Activated T-cell treated with anti-CD3 and anti-CD28 coated beads for 4 hours (primary cell): ENCODE measurements around the gene LRRC46.

ENCODE experiments used
- DNase-seq: peaks from one replicate; pipeline ENCODE4 v3.0.0-alpha.2; 2020

The LRRC46 gene, protein sequence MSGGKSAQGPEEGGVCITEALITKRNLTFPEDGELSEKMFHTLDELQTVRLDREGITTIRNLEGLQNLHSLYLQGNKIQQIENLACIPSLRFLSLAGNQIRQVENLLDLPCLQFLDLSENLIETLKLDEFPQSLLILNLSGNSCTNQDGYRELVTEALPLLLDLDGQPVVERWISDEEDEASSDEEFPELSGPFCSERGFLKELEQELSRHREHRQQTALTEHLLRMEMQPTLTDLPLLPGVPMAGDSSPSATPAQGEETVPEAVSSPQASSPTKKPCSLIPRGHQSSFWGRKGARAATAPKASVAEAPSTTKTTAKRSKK

DNA sequence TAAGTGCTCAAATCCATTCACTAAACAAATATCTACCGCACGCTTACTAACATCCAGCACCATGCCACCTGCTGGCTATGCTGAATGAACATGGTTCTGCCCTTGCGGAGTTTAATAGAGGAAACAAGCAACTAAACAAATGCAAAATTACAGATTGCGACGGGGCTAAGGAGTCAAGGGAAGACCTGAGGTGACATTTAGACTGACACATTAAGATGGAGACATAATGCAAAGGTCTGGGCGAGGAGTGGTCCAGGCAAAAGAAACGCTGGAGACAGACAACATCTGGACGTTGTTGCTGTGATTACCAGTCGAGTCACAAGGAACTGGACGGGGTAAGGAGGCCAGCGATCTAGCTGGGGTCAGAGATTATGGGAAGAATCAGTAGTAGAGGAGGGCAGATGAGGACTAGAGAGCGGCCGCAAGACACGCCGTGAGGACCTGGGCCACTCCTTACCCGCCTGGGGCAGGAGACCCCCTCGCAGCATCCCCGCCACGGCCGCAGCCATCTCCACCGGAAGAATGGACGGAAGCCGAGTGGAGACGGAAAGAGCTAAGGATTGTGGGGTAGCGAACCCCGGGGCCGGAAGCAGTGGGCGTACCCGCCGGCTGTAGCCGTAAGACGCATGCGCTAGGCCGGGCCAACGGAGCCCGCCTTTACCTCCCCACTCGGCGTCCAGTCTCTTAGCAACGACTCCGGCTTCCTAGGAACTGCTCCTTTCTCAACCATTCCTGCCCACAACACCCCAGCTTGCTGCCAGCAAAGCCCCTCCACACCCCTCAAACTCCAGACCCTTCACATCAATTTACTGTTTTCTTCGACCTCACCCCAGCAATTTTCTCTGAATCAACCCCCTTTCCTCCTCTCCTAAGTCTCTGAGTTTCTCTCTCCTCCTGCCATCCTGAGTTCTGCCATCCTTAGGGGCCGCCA, at the start of gene LRRC46, which contains the start of gene MRPL10:
TSS of gene LRRC46 (plus strand) at position 668 of the 931 bp plus-strand sequence. CDS start 320 bp downstream, outside the sequence.
TSS of gene MRPL10 (minus strand) at position 539 of the 931 bp plus-strand sequence. CDS start at position 509, 30 bp downstream.
- peak; percentile 91 for DNase-seq

DNA sequence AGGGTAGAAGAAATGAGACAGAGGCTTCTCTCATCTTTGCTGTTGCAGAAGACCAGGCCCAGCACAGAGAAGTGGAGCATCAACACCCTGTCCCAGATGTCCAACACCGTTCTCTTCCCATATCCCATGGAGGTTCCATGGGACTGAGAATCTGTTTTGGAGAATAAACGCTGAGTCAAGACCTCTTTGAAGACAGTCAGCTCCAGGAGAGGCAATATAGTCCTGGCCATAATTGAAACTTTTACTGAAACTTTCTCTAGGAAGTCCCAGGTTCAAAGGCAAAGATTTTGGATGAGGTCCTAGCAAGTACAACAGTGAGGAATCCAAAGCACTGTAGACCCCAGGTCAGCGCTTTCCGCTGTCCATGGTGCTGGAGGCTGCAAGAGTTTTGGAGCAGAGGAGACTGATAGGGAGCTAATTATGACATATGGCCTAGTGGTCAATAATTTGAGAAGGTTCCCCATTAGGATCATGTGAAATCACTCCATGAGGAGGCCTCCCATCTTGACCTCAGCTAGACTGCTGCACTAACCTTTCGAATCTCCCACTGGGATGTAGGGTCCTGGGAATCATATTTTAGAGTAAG, 45.8 kb upstream of the LRRC46 start:
- DNase-seq: no peak

DNA sequence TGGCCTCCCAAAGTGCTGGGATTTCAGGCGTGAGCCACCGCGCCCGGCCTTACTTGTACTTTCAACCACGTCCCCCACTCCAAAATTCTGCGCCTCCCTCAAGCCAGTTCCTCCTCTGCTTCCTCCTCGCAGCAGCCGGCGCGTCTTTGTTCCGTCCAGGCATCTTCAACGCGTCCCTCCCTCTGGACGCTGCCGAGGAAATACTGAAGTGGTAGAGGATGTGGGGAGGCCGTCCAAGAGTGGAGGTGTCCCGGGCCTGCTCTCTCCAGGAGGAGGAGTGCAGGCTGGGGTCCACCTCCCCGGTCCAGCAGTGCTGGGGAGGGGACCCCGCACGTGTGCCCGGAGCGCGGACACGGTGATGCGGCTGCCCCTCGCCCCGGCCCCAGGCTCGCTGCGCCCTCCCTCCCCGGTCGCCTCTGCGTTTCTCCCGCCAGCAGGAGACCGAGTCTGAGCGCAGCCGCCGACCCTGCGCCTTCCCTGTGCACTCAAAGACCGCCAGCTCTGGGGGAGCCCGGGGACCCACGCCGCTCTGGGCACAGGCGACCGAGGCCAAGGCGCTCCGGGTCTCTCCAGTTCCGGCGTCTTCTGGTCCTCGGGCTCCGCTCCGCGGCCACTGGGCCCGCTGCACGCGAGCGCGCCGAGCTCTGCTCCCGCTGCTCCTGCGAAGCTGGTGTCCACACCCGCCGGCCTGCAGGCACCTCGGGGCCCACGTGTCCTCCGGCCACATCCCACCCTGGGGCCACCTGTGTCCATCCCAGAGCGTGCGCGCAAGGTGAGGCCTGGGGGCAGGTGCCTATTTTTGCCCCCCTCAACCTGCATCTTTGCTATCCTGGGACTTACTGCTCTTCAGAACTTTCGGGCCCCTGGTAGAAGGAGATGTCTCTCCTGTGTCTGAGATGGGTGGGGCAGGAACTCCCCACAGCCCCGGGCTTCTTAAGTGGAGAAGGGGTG, 41.6 kb upstream of the LRRC46 start:
- DNase-seq: peak; percentile 34

DNA sequence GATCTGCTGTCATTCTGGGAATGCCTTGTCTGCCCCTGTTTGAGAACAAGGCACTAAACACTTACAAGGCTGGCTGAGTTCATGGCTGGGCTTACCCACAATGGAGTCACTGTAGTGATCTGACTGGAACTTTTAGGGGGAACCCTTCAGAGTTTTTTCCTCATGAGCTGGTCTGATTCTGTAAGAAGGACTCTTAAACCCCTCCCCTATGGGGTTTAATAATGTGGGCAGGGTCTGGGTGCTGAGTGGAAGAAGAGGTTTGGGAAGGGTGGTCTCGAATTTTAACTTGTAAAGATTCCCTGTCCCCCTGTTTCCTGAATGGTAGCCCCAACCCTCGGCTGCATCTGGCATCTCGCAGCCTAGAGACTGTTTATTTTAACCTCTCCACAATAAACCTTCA, 40.4 kb upstream of the LRRC46 start:
- no peak for DNase-seq

DNA sequence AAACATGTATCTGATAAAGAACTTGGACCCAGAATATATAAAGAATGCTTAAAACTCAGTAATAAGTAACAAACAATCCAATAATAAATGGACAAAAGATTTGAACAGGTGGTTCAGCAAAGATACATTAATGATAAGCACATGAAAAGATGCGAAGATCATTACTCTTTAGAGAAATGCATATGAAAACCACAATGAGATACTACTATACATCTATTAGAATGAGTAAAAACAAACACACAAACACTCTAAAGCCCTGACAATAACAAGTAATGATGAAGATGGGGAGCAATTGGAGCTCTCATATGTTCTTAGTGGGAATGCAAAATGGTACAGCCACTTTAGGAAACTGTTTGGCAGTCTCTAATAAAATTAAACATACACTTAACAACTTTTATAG, 39.0 kb upstream of the LRRC46 start:
- DNase-seq: no peak

DNA sequence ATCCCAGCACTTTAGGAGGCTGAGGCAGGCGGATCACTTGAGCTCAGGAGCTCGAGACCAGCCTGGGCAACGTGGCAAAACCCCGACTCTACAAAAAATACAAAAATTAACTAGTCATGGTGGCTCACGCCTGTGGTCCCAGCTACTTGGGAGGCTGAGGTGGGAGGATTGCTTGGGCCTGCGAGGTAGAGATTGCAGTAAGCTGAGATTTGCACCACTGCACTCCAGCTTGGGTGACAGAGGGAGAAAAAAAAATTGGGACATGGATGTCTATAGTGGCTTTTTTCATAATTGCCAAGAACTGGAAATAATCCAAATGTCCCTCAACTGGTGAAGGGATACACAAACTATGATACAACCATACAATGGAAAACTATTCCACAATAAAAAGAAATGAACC, 38.5 kb upstream of the LRRC46 start:
- no peak for DNase-seq

DNA sequence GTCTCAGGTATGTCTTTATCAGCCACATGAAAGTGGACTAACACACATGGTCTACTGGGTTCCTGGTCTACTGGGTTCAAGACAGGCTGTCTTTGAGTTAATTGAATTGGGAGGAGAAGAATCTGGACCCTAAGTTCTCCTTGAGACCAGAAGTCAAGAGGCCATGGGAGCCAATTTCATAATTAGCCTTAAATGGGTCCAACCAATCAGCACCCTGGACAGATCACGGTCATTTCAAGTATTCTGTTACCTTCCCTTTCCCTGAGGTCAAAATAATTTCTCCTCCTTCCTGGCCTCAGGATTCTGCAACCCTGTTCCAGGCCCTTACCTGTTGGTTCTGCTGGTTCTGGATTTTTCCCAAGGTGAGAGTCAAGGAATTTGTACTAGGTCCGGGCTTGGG, 33.7 kb upstream of the LRRC46 start:
- DNase-seq: no peak

DNA sequence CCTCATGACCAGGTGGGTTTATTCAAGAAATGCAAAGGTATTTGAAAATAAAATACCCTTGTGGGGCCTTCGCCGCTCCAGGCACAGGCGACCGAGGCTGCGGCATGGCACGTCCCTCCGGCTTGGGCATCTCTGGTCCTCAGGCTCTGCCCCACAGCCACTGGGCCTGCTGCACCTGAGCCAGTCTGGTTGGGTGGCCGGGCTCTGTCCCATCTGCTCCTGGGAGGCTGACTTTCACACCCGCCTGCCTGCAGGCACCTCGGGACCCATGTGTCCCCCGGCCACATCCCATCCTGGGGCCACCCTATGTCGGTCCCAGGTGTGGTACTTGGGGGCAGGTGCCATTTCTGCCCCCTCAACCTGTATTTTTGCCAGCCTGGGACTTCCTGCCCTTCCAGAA, 30.8 kb upstream of the LRRC46 start:
- no peak for DNase-seq

DNA sequence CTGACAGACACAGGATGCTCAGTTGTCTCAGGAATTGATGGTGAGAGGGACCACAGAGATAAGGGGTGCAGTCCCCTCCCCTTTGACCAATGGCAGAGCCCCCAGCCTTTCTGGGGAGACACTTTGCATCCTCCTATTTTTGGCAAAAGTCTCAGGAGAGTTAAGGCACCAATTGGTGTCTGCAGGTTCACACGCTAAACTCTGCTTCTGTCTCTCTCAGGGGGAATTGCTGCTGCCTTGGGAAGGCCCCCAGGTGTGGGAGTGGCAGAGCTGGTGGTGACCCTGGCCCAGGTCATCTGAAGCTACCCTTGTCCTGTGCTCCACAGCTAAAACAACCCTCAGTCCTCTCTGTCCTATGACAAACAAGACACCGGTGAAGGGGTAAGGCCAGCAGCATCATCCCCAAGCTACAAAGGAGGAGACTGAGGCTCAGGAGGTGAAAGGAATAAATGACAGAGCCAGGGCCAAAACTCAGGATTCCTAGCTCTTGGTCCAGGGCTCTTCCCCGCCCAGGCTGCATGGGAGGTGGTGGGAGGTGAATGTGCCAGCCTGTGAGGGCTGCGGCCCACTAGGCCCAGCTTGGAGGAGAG, 30.2 kb upstream of the LRRC46 start:
- no peak for DNase-seq

DNA sequence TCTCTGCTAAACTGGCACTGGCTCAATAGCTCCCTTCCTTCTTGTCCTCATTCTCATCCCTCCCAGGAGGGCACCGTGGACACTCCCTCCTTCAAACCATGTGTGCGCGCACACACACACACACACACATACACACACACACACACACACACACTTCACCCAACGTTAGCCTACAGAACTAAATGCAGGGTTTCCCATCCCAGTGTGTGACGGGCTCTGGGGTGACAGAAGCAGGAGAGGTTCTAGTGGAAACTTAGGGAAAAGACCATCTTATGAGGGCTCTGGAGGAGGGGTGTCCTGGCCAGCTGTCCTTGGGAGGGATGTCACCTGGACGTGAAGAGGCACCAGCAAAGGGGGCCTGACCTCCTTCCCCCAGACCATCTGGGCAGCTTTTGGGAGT, 29.6 kb upstream of the LRRC46 start:
- no peak for DNase-seq

DNA sequence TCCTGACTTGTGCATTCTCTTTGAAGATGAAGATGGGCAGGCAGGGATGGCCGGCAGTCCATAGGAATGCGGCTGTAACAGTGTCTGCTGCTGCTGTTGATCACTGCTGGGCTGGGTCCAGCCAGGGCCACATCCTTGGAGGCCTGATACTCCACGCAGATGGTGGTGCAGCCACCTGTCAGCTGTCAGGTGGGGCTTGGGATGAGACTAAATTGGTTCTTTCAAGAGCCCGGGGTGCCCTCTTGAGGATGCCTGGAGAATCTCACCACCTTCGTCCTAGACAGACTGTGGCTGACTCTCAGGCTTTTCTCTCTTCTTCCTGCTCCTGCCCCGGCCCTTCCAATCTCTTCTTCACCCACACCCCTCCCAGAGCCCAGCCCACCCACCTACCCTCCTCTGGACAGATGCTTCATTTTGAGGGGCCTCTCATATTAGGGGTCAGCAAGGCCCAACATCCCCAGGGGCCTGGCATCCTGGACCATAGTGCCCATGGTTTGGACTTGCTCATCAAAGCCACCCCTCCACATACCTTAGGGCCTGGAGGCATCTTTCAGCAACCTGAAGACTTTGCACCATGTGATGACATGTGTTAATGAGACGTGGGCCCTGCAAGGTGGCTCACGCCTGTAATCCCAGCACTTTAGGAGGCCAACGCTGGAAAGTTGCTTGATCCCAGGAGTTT, 29.0 kb upstream of the LRRC46 start:
- DNase-seq: peak; percentile 52

DNA sequence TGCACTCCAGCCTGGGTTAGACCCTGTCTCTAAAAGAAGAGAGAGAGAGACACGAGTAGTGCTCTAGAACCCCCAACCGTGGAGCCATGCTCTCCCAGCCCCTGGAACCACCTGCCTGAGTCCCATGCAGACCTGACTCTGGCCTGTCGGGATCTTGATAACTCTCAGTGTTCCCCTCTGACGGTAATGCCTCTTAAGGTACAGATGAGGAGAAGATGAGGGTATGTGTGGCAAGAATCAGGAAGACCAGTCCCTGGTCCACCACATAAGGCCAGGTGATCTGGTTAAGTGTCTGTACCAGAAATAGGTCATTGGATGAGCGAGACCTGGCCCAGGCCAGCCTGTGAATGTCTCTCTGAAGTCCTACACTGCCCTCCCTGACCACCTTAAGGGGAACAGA, 28.3 kb upstream of the LRRC46 start:
- no peak for DNase-seq

DNA sequence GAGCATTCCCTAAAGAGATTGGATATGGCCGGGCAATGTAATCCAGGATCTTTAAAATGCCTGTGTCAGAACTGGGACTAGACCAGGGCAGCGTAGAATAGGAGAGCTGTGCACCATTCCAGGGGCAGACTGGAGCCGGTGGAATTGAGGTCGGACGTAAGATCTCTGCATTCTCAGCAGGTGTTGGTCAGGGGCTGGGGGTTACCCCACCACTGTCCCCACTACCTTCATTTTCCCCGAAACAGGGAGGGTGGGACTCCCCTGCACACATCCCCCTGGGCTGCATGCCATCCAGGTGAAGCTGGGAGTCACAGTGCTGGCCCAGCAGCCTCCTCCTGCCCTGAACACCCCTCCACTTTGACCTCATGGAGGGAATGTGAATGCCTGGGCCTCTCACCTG, 27.7 kb upstream of the LRRC46 start:
- no peak for DNase-seq

DNA sequence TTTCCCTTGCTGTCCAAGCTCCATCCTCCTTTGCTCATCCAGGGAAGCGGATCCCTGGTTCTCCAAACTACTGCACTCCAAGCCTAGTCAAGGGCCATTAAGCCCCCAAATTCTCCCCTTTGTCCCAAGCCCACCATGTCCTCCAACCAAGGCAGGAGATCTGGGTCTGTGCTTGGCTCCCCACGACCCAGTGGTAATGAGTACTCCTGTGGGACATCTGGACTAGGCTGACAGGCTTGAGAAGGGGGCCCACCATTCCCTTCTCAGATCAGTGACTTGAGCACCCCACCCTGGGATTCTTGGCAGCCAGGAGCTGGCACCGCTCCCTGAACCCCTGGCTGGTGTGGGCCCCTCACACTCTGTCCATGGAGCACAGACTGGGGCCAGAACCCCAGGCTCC, 27.0 kb upstream of the LRRC46 start:
- no peak for DNase-seq

DNA sequence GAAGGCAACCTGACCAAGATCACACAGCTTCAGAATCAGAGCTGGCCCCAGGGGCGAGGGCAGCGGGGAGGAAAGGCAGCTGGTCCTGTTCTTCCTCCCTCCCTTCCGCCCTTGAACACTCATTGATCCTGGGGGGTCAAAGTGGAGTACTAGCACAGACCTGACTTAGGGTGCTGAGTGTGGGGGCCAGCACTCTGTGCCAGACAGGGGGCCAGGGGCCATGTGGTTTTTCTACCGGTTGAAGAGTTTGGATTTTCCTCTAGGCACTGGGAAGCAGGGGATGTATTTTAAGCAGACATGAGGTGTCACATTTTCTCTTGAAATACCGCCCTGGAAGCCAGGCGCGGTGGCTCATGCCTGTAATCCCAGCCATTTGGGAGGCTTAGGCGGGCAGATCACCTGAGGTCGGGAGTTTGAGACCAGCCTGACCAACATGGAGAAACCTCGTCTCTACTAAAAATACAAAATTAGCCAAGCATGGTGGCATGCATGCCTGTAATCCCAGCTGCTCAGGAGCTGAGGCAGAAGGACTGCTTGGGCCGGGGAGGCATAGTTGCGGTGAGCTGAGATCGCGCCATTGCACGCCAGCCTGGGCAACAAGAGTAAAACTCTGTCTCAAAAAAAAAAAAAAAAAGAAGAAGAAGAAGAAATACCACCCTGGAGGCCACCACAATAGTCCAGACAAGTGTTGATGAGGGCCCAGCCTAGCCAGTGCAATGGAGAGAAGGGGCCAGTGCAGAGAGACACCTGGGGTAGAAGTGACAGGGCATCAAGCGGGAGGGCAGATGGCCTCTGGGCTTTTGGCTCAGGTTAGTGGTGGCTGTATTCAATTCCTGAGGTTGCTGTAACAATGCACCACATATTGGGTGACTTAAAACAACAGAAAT, 25.2 kb upstream of the LRRC46 start:
- no peak for DNase-seq

DNA sequence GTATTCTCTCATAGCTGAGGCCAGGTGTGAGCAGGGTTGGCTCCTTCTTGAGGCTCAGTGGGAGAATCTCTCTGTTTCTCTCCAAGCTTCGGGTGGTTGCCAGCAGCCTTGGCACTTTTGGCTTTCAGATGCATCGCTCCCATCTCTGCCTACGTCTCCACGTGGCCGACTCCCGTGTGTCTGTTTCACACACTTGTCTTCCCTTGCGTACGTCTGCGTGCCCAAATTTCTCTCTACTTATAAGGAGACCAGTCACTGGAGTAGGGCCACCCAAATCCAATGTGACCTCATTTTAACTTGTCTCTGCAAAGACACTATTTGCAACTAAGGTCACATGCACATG, 24.6 kb upstream of the LRRC46 start:
- no peak for DNase-seq

DNA sequence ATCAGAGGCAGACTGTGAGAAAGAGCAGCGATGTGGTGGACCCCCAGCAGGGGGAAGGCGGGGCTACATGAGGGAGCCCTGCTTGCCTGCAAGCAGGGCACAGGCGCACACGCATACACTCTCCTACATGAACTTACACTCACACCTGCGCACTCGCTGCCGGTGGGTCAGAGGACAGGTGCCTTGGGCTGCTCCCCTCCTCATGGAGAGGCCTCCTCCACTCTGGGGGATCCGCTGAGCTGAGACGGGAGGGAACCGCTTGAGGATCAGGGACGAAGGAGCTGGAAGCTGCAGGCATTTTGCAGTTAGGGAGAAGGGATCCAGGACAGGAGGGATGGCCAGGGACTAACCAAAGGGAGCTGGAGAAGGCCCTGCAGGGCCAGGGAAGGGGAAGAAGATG, 24.0 kb upstream of the LRRC46 start:
- DNase-seq: no peak

DNA sequence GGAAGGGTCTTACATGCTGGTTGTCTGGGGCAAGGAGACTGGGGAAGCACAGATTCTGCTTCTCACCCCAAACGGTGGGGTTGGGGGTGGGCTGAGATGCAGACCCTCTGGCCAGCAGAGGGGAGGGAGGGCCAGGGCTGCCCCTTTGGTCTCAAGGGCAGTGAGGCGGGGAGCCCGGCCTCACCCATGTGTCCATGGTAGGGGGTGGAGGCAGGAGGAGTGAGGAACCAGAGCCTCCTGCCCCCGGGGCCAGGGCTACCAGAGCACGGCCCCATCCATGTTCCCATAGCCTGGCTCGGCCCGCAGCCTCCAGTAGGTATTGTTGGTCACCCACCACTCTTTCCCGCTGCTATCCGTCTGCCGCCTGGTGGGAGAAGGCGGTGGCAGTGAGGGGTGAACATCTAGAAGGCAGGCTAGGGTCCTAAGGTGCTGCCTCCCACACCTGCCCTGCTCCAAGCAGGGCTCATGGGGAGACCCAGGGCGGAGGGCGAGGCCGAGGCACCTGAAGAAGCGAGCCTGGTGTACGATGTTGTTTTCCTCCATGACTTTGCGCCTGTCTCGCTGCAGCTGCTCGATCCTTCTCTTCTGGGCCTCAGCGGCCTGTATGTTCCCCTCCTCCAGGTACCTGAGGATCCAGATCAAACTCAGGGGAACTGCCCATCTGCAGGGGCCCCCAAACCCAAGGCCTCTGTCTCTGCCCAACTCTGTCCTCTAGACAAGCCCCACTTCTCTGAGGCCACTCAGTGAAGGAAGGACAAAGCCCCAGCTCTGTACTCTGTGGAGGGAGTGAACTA, 23.2 kb upstream of the LRRC46 start:
- no peak for DNase-seq

DNA sequence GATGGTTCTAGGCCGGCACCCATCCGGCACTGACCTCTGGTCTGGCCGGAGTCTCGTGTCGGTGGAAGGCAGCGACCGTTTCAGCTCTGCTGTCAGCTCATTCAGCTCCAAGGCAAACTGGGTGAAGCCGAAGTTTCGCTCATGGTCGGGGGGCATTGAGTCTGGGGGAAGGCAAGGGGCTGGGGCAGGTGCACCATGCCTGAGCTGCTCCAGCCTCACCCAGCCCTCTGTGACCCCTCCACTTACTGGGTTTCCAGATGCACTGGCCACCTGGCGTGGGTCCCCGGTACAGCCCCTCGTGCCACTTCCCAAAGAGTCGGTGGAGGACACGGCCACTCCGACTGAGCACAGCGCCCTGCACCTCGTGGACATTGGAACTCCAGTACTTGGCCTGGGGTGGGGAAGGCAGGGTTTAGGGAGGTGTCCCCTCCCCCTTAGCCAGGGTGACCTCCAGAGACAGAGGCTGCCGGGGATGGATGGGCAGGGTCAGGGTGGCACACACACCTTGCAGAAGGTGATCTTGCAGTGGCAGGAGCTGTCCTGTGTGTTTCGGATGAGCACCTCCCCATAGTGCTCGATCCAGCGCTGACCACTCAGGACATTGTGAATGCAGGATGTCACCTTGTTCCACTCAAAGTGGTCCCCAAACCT, 22.5 kb upstream of the LRRC46 start:
- DNase-seq: no peak
